ENCODE measurements around the gene ARL14EPL. TPM values are rescaled to one million over a fixed set of nuclear protein-coding genes. Genes with fewer than 3 reads are reported as not detected.

Gene ARL14EPL
- total RNA-seq, 2 experiments from 2014 or later, result not detected

GRCh38 chr5:116025866-116026265 is 6.4 kb upstream of the ARL14EPL start:
- POLR2A ChIA-PET, result interaction anchor here (0.8 kb wide), 1 partner anchor 24 kb away, joined by 3 read pairs; no protein-coding TSS in a partner anchor
- intact Hi-C loops (cut with micrococcal nuclease; ENCODE audit: unreplicated experiment), result no loop called here

GRCh38 chr5:116032991-116033390 is 719 bp downstream of the ARL14EPL start:
- no peak for DNase-seq (ENCODE audit: low spot score)
- TF ChIP-seq CTCF (conservative IDR thresholded peaks at IDR 0.05; ENCODE audit: low read length) (no peak), EZH2phosphoT487 (IDR thresholded peaks at IDR 0.05; ENCODE audit: borderline replicate concordance, low read depth, low read length) (no peak)
- H3K4me3 ChIP-seq (ENCODE audit: low read depth, low read length, poor library complexity, severe bottlenecking), result no peak overlapping the region
- H3K27ac ChIP-seq (ENCODE audit: low read depth, low read length, poor library complexity, severe bottlenecking), result no peak overlapping the region
- intact Hi-C loops (cut with micrococcal nuclease; ENCODE audit: unreplicated experiment), result no loop called here
- no peaks in the 10 kb centered on the region for H3K9me3 ChIP-seq (ENCODE audit: low read length)
- no peaks in the 10 kb centered on the region for H3K79me2 ChIP-seq (ENCODE audit: insufficient read depth, low read depth, low read length)
- no peak overlapping the region for H3K4me2 ChIP-seq (ENCODE audit: low read length)
- peaks cover 3% of the 10 kb centered on the region for H3K4me1 ChIP-seq (ENCODE audit: insufficient read depth, low read length, poor library complexity, severe bottlenecking)
- H2AFZ ChIP-seq (ENCODE audit: low read length), result no peak overlapping the region
- CTCF ChIA-PET (ENCODE audit: unreplicated experiment), result no interaction called here
- BruUV-seq (replicated peaks), result no TSS peak
- no peaks in the 10 kb centered on the region for H3K36me3 ChIP-seq (ENCODE audit: insufficient read depth, low read length)
- no peaks in the 10 kb centered on the region for H3K9me2 ChIP-seq (ENCODE audit: insufficient read depth, low read length)
- POLR2A ChIA-PET, result interaction anchor here (0.5 to 1.2 kb wide), 4 partner anchors 9 to 666 kb away, joined by 3 to 7 read pairs (median 3); no protein-coding TSS in a partner anchor
- H4K20me1 ChIP-seq (ENCODE audit: insufficient read depth, low read length), result no peaks in the 10 kb centered on the region

More at GRCh38 chr5:116025866-116026265, 6.4 kb upstream of the ARL14EPL start:
- BruUV-seq (replicated peaks), result no TSS peak
- Histone ChIP-seq H4K20me1 (ENCODE audit: insufficient read depth, low read length) (no peaks in the 10 kb centered on the region), H3K9me3 (ENCODE audit: low read length) (no peaks in the 10 kb centered on the region), H2AFZ (ENCODE audit: low read length) (no peak overlapping the region), H3K36me3 (ENCODE audit: insufficient read depth, low read length) (no peaks in the 10 kb centered on the region), H3K4me3 (ENCODE audit: low read depth, low read length, poor library complexity, severe bottlenecking) (no peak overlapping the region), H3K9me2 (ENCODE audit: insufficient read depth, low read length) (no peaks in the 10 kb centered on the region), H3K27ac (ENCODE audit: low read depth, low read length, poor library complexity, severe bottlenecking) (no peak overlapping the region), H3K4me1 (ENCODE audit: insufficient read depth, low read length, poor library complexity, severe bottlenecking) (no peaks in the 10 kb centered on the region), H3K4me2 (ENCODE audit: low read length) (no peak overlapping the region), H3K79me2 (ENCODE audit: insufficient read depth, low read depth, low read length) (no peaks in the 10 kb centered on the region)
- TF ChIP-seq CTCF (conservative IDR thresholded peaks at IDR 0.05; ENCODE audit: low read length) (no peak), EZH2phosphoT487 (IDR thresholded peaks at IDR 0.05; ENCODE audit: borderline replicate concordance, low read depth, low read length) (no peak)
- DNase-seq (ENCODE audit: low spot score), result no peak
- CTCF ChIA-PET (ENCODE audit: unreplicated experiment), result no interaction called here

- Histone ChIP-seq H3K4me3 (ENCODE audit: low read depth, low read length, poor library complexity, severe bottlenecking) (no peak overlapping the region), H3K4me1 (ENCODE audit: insufficient read depth, low read length, poor library complexity, severe bottlenecking) (peaks cover 20% of the 10 kb centered on the region), H3K9me3 (ENCODE audit: low read length) (no peaks in the 10 kb centered on the region), H2AFZ (ENCODE audit: low read length) (peak overlapping the region; percentile 43; the same call in 1 of the 2 replicates), H3K4me2 (ENCODE audit: low read length) (no peak overlapping the region), H3K79me2 (ENCODE audit: insufficient read depth, low read depth, low read length) (no peaks in the 10 kb centered on the region), H4K20me1 (ENCODE audit: insufficient read depth, low read length) (no peaks in the 10 kb centered on the region), H3K36me3 (ENCODE audit: insufficient read depth, low read length) (no peaks in the 10 kb centered on the region), H3K27ac (ENCODE audit: low read depth, low read length, poor library complexity, severe bottlenecking) (no peak overlapping the region), H3K9me2 (ENCODE audit: insufficient read depth, low read length) (no peaks in the 10 kb centered on the region)
- CTCF ChIA-PET (ENCODE audit: unreplicated experiment), result no interaction called here
- intact Hi-C loops (cut with micrococcal nuclease; ENCODE audit: unreplicated experiment), result loop anchor here (5.0 kb wide), 1 partner anchor 193 kb away; the partner anchor contains the start of genes AP3S1 and ATG12
- POLR2A ChIA-PET, result interaction anchor here (0.7 to 0.8 kb wide), 2 partner anchors 194 to 239 kb away, joined by 3 read pairs; partner anchors contain the start of gene ATG12
- no peak for DNase-seq (ENCODE audit: low spot score)
- BruUV-seq (replicated peaks), result no TSS peak
- TF ChIP-seq EZH2phosphoT487 (IDR thresholded peaks at IDR 0.05; ENCODE audit: borderline replicate concordance, low read depth, low read length), result no peak
- no peak for TF ChIP-seq CTCF (conservative IDR thresholded peaks at IDR 0.05; ENCODE audit: low read length)
Measured at GRCh38 chr5:116035123-116035522, 2.9 kb downstream of the ARL14EPL start.

All from OCI-LY7 (cell line).